Body of pancreas (tissue), 4 donors: ENCODE data around the gene EPDR1.
"Not testable (repeated sequence)": the region's sequence is repeated elsewhere in the genome, so short reads cannot be mapped to it uniquely, and the experiment has no call there.

Experiments used
- CTCF ChIP-seq, 7 experiments: fragments of 450-650 bp in 4 of 7; fragments of 200-600 bp in 3 of 7; sonication (generic) in 3 of 7; IDR thresholded peaks; one replicate each; pipeline ENCODE4 v1.5.1; 2016 to 2019; ENCODE audit warnings: antibody characterized with exemption in 7 of 7
- POLR2A ChIP-seq, 3 donors: fragments of 450-650 bp; IDR thresholded peaks; one replicate each; pipeline ENCODE4 v1.6.1; 2016; ENCODE audit warnings: antibody characterized with exemption in 3 of 3, mild to moderate bottlenecking in 2 of 3

GRCh38 chr7:37954217-37954616 lies 33.8 kb downstream of the EPDR1 start:
- TF ChIP-seq CTCF, POLR2A (IDR thresholded peaks at IDR 0.05): not testable (repeated sequence)
